Neural cell (in vitro differentiated cells): Measurements from ENCODE around the gene KDM4C. TPM values are rescaled to one million over a fixed set of nuclear protein-coding genes. Genes with fewer than 3 reads are reported as not detected.

Experiments
- H2AFZ ChIP-seq: fragments of 200-600, 300-800 bp; sonication (generic), shearing (Covaris generic); 2 replicates; pipeline ENCODE4 v1.6.0; 2014; ENCODE audit warnings: low read depth, mild to moderate bottlenecking, antibody characterized with exemption, low read length, moderate library complexity
- H3F3A ChIP-seq: fragments of 200-600 bp; shearing (Covaris generic); 2 replicates; pipeline ENCODE4 v1.6.1; 2016; ENCODE audit warnings: mild to moderate bottlenecking, moderate library complexity, mixed read lengths, antibody characterized with exemption, low read length; ENCODE audit not compliant: insufficient read depth, poor library complexity, severe bottlenecking
- H3K27ac ChIP-seq: fragments of 200-600, 300-800 bp; sonication (generic), shearing (Covaris generic); 2 replicates; pipeline ENCODE4 v1.5.1; 2014; ENCODE audit warnings: mild to moderate bottlenecking, low read length, moderate library complexity
- H3K27me3 ChIP-seq: fragments of 300-800, 200-600 bp; sonication (generic), shearing (Covaris generic); 2 replicates; pipeline ENCODE4 v1.6.0; 2014; ENCODE audit warnings: mild to moderate bottlenecking, low read depth, low read length, moderate library complexity; ENCODE audit not compliant: insufficient read depth
- H3K36me3 ChIP-seq: fragments of 300-800, 200-600 bp; sonication (generic), shearing (Covaris generic); 2 replicates; pipeline ENCODE4 v1.5.1; 2014; ENCODE audit warnings: mild to moderate bottlenecking, antibody characterized with exemption, low read length, moderate library complexity; ENCODE audit not compliant: insufficient read depth
- H3K4me2 ChIP-seq: fragments of 300-800, 200-600 bp; sonication (generic), shearing (Covaris generic); 2 replicates; pipeline ENCODE4 v1.6.0; 2014; ENCODE audit warnings: mild to moderate bottlenecking, low read length
- H3K4me3 ChIP-seq: fragments of 300-800, 200-600 bp; sonication (generic), shearing (Covaris generic); 2 replicates; pipeline ENCODE4 v1.5.1; 2014; ENCODE audit warnings: mild to moderate bottlenecking, low read length, moderate library complexity
- H3K79me2 ChIP-seq: fragments of 200-600 bp; shearing (Covaris generic); replicated peaks from 2 replicates; pipeline ENCODE4 v1.6.0; 2014; ENCODE audit warnings: mild to moderate bottlenecking, low read length, moderate library complexity; ENCODE audit not compliant: insufficient read depth
- H3K9ac ChIP-seq: fragments of 300-800, 200-600 bp; sonication (generic), shearing (Covaris generic); 2 replicates; pipeline ENCODE4 v1.6.1; 2016; ENCODE audit warnings: mild to moderate bottlenecking, low read length, mixed read lengths
- H3K9me2 ChIP-seq: fragments of 200-600 bp; shearing (Covaris generic); 2 replicates; pipeline ENCODE4 v1.6.1; 2016; ENCODE audit warnings: mild to moderate bottlenecking, low read length, mixed read lengths; ENCODE audit not compliant: insufficient read depth
- H3K9me3 ChIP-seq: fragments of 200-600, 300-800 bp; sonication (generic), shearing (Covaris generic); 2 replicates; pipeline ENCODE4 v1.6.1; 2016; ENCODE audit warnings: mild to moderate bottlenecking, mixed run types, low read length, moderate library complexity, mixed read lengths
- H4K20me1 ChIP-seq: fragments of 200-600 bp; shearing (Covaris generic); 2 replicates; pipeline ENCODE4 v1.6.1; 2016; ENCODE audit warnings: mild to moderate bottlenecking, mixed run types; ENCODE audit not compliant: insufficient read depth
- CTCF ChIP-seq: fragments of 450-650 bp; IDR thresholded peaks from 2 replicates; pipeline ENCODE4 v1.5.1; 2014; ENCODE audit warnings: antibody characterized with exemption, mild to moderate bottlenecking, moderate library complexity; ENCODE audit not compliant: poor library complexity, severe bottlenecking
- EP300 ChIP-seq: fragments of 450-650 bp; conservative IDR thresholded peaks from 2 replicates; pipeline ENCODE4 v1.6.1; 2014; ENCODE audit warnings: antibody characterized with exemption, mild to moderate bottlenecking, moderate library complexity; ENCODE audit not compliant: poor library complexity, severe bottlenecking
- MXI1 ChIP-seq: fragments of 450-650 bp; conservative IDR thresholded peaks from 2 replicates; pipeline ENCODE4 v1.6.1; 2014; ENCODE audit warnings: antibody characterized with exemption, mild to moderate bottlenecking; ENCODE audit not compliant: poor library complexity, severe bottlenecking
- POLR2AphosphoS5 ChIP-seq: IDR thresholded peaks from 2 replicates; pipeline ENCODE4 v1.6.1; 2012
- RAD21 ChIP-seq: fragments of 450-650 bp; conservative IDR thresholded peaks from 2 replicates; pipeline ENCODE4 v1.6.1; 2014; ENCODE audit warnings: antibody characterized with exemption, mild to moderate bottlenecking, moderate library complexity
- REST ChIP-seq: IDR thresholded peaks from 2 replicates; pipeline ENCODE4 v1.6.1; 2012; ENCODE audit warnings: borderline replicate concordance
- SMC3 ChIP-seq: fragments of 450-650 bp; conservative IDR thresholded peaks from 2 replicates; pipeline ENCODE4 v1.6.1; 2014; ENCODE audit warnings: antibody characterized with exemption, mild to moderate bottlenecking, moderate library complexity; ENCODE audit not compliant: poor library complexity
- TAF1 ChIP-seq: IDR thresholded peaks from 2 replicates; pipeline ENCODE4 v1.6.1; 2012; ENCODE audit warnings: low read depth
- polyA plus RNA-seq: library from polyadenylated mRNA; depleted of rRNA; stranded (reverse); fragments of >200 nt; gene quantifications from 2 replicates; pipeline ENCODE4 v1.2.3, GENCODE V29; 2014

The KDM4C gene
- polyA plus RNA-seq, 1 donor from 2014 or later = 21.1 TPM

GRCh38 chr9:7206221-7206758, 448.5 kb downstream of the KDM4C start:
- Histone ChIP-seq H3K9me3 (no peaks in the 10 kb centered on the region), H3K9ac (no peak overlapping the region), H3K4me2 (no peak overlapping the region), H3F3A (no peaks in the 10 kb centered on the region), H3K36me3 (no peaks in the 10 kb centered on the region), H2AFZ (no peak overlapping the region), H3K27me3 (no peaks in the 10 kb centered on the region), H3K27ac (no peak overlapping the region), H4K20me1 (no peaks in the 10 kb centered on the region), H3K79me2 (no peaks in the 10 kb centered on the region), H3K9me2 (no peaks in the 10 kb centered on the region), H3K4me3 (no peak overlapping the region)
- TF ChIP-seq EP300 = no peak
- no peak for TF ChIP-seq CTCF
- no peak for TF ChIP-seq TAF1

- Histone ChIP-seq H3K79me2 (no peaks in the 10 kb centered on the region), H3K4me2 (no peak overlapping the region), H3K36me3 (no peaks in the 10 kb centered on the region), H2AFZ (no peak overlapping the region), H3K9me2 (no peaks in the 10 kb centered on the region), H3K27ac (peak overlapping the region; percentile 49), H3F3A (no peaks in the 10 kb centered on the region), H3K9me3 (no peaks in the 10 kb centered on the region), H3K27me3 (no peaks in the 10 kb centered on the region), H4K20me1 (no peaks in the 10 kb centered on the region), H3K4me3 (peak overlapping the region; percentile 19), H3K9ac (no peak overlapping the region)
- TF ChIP-seq POLR2AphosphoS5 (no peak), REST (no peak), TAF1 (no peak), RAD21 (no peak), EP300 (peak; percentile 18), MXI1 (peak; percentile 25), SMC3 (no peak)
Measured at GRCh38 chr9:7209016-7209715, 451.4 kb downstream of the KDM4C start.

GRCh38 chr9:7209990-7210389, 452.2 kb downstream of the KDM4C start:
- no peaks in the 10 kb centered on the region for H3K9me3 ChIP-seq
- H4K20me1 ChIP-seq = no peaks in the 10 kb centered on the region
- no peaks in the 10 kb centered on the region for H3F3A ChIP-seq
- H2AFZ ChIP-seq = no peak overlapping the region
- no peaks in the 10 kb centered on the region for H3K9me2 ChIP-seq
- no peak overlapping the region for H3K4me2 ChIP-seq
- no peak overlapping the region for H3K4me3 ChIP-seq
- no peaks in the 10 kb centered on the region for H3K79me2 ChIP-seq
- H3K9ac ChIP-seq = no peak overlapping the region
- H3K27ac ChIP-seq = peak overlapping the region; percentile 49
- TF ChIP-seq POLR2AphosphoS5 (peak; percentile 50), REST (no peak), CTCF (no peak), EP300 (peak; percentile 11), RAD21 (no peak)
- no peaks in the 10 kb centered on the region for H3K36me3 ChIP-seq
- no peaks in the 10 kb centered on the region for H3K27me3 ChIP-seq
